GM19463 (cell line): ENCODE data around the gene HLF.

Source experiments
- ATAC-seq: cut with Tn5 transposase; IDR thresholded peaks from one replicate; pipeline ENCODE4 v1.9.1; 2021; ENCODE audit warnings: mild to moderate bottlenecking, moderate library complexity; ENCODE audit not compliant: unreplicated experiment

The HLF gene

DNA sequence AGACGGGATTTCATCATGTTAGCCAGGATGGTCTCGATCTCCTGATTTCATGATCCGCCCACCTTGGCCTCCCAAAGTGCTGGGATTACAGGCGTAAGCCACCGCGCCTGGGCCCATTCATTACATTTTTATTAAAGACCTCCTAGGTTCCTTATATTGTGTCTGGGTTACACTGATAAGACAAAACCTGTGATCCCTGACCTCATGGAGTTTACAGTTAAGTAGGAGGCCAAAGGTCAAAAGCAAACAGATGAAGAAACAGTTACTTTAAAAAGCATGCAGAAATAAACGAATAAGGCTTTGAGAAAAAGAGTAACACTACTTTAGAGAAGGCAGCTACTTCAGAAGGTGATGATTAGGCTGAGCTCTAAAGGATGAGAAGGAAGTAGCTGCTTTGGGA lies 14.9 kb upstream of the HLF start:
- no peak for ATAC-seq

DNA sequence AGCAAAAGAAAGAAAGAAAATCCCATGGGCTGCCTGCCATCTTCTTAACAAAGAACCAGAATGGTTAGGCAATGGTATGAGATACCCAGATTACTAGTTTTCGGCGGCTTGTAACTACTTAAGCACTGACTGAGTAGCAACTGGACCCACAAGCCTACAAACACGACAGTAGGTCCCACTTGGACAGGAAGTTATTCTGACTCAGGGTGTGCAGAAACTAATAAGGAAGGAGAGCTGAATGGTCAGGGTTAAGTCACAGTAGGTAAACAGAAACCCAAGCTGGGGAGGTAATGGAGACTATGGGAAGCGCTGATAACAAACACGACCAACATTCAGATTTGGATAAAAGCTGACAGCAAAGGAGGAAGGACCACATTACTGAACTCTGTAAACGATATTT lies 10.4 kb upstream of the HLF start:
- no peak for ATAC-seq

DNA sequence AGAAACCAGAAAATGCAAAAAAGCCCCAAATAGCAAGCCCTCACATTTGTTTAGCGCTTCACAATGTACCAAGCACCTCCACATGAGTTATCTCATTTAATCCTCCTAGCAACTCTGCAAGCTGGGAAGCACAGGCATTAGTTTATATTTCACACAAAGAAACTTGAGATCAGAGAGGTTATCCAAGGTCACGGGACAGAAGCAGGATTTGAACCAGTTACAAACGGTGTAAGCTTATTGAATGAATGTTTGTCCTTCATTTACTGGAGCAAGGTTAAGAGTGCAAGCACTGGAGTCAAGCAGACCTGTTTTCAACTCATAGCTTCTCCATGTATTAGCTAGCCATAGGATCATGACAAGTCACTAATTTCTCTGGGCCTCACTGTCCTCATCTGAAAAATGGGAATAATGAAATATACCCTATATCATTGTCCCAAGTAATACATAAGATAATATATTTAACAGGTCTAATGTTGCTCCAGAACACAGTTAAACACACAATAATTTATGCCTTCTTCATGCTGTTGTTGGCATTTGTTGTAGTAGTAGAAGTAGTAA lies 6.1 kb upstream of the HLF start:
- ATAC-seq, result no peak

DNA sequence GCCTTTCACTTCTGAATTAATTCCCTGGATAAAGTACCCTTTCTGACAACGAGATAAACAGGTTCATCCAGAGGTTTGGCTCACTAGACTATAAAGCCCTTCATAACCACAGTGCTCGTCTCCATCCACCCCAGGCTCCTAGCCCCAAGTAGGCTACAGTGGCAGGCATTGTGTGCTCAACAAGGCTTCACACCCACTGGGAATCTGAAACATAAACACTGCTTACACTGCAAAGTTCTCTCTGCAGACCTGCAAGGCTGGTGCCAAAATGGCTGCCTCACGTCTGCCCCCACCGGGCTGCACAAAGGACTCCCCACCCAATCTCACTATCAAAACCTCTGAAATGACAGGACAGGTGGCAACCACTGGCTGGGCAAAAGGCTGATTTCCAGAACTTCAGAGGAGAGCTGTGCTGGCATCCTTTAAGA lies 5.1 kb upstream of the HLF start:
- ATAC-seq, result no peak

DNA sequence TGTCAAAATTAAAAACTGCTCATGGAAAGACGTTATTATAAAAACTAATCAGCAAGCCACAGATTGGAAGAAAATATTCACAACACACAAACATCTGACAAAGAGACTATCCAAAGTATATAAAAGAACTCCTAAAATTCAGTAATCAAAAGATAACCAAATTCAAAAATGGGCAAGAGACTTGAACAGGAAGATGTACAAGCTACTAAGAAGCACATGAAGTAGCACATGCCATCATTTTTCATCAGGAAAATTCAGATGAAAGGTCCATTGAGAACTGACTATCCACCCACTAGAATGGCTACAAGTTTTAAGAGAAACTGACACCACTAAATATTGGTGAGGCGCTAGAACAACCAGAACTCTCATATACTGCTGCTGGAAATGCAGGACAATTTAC lies 3.4 kb upstream of the HLF start:
- no peak for ATAC-seq

DNA sequence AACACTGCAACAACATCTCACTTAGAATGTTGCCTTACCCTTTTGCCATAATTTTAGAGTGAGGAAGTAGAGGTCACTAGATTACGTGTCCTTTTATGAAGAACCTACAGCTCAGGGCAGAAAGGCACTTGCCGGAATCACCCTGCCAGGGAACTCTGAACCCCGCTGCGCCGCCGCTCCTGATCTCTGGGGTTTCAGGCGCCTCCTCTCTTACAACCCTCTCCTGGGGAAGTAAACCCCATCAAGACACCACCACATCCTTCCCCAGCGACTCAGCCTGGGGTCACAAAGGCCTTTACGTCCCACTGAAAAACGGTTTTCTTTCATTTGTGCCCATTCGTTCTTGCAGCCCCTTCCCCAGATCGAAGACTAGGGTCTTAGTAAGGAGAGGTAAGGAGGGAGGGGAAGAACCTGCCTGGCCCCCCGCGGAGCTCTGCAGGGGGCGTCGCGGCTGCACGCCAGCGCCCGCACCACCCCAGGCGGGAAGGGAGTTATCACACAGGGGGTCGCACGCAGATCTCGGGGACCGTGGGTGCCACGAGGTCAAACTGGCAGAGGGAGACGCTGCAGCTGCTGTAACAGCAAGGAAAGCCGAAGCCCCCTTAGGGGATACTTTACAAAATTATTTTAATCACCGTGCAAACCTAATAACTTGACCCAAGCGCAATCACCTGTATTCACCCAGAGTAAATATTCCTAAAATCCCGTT lies 1.0 kb upstream of the HLF start:
- ATAC-seq, result no peak

DNA sequence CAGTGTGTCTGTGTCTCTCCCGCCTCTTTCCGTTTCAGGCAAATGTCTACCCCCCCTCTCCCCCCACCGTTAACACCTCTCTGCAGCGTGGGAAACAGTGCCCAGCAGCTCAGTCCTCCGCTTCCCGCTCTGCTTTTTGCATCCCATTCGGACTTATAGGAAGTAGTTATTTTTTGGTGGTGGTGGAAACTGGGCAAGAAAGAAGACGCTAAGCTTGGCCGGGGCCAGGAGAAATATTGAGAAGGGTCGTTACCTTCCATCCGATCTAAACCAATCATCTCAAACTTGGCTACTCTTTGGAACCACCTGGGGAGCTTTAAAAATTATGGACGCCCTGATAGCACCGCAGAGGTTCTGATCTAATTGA lies 499 bp upstream of the HLF start:
- no peak for ATAC-seq

DNA sequence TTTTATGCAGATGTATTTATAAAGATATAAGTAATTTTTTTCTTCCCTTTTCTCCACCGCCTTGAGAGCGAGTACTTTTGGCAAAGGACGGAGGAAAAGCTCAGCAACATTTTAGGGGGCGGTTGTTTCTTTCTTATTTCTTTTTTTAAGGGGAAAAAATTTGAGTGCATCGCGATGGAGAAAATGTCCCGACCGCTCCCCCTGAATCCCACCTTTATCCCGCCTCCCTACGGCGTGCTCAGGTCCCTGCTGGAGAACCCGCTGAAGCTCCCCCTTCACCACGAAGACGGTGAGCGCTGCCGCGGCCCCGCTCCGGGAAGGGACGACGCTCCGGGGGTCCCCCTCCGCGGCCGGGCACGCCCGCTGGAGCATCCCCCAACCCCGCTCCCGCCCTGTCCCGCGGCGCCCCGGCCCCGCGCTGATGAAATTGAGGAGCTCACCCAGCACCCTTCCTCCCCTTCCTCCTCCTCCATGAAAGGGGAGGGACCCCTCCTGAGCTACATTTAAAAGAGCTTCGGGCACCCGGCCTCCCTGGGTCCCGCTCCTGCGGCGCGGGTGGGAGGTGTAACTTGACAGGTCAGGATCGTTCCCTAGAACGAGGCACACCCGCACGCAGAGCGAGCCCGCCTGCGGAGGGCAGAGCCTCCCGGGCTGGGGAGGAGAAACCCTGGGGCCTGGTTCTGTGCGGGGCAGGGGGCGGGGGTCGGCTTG lies 706 bp downstream of the HLF start:
- no peak for ATAC-seq

DNA sequence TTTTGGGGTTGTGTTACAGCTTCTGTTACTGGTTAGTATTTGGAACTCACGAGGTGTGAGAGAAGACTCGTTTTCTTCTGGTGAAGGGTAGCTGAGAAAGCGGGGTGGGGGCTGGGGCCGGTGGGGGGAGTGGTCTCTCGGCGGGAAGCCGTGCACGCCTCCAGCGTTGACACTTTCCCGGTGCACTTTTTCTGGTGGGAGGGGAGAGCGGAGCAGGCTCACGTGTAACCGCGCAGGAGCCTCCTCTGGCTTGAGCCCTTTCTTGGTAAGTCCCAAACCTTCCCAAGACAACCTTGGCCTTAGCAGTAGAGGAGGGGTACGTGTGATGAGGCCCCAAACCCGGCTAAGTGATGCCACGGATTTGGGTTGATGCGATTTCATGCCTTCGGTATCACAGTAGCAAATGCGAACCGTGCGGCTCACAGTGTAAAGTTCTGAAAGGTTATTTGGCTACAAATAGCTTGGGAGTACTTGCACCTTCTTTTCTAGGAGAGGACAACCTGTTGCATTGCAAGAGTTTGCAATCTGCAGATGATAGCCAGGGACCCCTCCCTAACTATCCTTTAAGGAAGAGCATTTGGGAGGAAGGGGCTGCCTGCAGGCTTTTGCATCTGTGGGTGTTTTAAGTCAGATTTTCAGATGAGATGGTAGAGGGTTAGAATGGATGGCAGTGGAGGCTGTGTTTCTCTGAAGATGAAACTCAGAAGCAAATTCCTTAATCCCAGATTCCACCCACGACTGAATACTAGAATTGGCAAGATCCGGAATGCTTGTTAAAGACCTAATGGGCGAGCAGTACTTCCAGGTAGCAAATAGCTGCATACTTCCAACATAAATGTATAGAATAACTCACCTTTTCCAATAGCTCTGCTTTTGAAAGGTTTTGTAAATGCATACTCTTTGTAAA lies 1.5 kb downstream of the HLF start:
- ATAC-seq, result no peak

DNA sequence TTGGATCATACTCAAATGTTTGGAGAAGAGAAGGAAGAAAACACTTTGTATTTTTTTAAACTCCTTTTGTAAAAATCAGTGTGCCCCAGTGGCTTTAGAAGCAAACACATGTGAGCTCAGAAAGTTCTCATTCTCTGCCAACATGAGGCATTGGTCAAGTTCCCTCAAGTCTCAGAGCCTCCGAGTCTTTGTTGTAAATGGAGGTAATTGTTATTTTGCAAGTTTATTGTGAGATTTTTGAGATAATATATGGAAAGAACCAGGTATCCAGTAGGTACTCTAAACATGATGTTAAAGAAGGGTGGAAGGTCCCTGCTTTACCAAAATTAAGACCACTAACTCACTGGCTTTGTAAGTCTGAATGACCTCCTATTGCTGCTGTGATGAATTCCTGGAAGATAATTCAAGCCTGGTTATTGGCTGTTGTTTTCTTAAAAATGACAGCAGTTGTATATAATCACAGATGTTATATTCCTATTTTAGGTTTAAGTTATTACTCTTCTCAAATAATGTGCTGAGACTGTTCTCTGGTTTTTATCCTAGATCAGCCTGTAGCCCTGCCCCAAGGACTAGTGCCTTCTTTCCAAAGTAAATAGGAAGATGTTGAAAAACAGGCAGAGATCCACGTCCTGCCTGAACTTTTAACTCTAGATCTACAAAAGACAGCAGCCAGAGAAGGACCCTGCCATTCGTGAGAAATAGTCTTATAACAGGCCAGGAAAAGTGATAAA lies 2.4 kb downstream of the HLF start:
- ATAC-seq, result no peak

DNA sequence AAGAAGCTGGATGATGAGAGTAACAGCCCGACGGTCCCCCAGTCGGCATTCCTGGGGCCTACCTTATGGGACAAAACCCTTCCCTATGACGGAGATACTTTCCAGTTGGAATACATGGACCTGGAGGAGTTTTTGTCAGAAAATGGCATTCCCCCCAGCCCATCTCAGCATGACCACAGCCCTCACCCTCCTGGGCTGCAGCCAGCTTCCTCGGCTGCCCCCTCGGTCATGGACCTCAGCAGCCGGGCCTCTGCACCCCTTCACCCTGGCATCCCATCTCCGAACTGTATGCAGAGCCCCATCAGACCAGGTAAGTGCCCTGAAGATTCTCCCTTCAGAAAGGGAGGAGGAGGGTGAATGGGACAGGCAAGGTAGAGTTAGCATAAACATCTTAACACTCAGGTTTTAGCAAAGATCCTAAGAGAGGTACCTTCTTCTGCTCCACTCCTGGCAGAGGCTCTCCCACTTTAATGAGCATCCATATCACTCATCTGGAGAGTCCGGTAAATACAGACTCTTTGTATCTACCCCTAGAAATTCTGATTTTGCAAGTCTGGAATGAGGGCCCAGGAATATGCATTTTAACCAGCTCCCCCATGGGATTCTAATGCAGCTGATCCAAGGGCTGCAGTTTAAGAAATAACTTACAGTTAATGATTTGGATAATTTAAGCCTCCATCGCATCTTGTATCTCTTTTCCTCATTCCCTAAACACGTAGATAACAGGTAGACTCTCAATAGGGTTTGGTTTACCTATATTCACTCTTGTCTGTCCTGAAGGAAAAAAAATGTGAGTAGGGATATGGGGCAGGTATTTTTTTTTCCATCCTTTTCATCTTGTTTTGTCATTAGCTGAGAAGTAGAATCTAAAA lies 3.3 kb downstream of the HLF start:
- no peak for ATAC-seq

DNA sequence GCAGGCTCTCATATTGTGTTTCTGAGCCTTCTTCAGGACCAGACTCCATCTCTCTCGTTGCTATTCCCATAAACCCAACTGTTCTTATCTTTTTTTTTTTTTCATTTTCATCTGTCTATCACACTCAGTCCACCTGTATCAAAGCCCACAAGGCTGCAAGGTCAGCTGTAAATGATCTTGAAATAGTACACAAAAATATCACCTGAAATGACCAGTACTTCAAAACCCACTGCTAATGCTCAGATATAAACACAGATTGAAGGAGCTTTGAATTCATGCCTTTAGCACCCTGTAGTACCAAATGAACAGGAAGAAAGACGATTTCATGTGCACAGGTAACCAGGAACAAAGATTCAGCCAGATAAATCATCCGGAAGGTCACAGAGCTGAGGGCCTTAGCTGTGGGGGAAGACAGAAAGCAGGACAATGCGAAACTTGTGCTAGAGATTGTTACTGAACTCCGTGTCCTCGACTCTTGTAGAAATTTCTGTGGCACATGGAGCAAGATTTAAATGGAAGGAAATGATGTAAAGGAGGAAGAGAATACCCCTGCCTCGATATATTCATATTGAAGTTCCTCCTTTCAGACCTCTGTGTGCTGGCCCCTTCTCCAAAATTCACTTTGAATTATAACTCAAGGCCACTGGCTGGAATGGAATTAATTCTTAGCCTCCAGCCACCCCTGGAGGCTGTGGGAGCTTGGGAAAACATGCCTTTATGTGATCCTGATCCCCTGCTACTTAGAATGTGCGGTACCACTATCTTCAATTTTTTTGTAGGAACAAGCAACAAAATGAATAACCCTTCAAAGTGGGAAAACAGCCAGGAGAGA lies 4.1 kb downstream of the HLF start:
- ATAC-seq, result no peak

DNA sequence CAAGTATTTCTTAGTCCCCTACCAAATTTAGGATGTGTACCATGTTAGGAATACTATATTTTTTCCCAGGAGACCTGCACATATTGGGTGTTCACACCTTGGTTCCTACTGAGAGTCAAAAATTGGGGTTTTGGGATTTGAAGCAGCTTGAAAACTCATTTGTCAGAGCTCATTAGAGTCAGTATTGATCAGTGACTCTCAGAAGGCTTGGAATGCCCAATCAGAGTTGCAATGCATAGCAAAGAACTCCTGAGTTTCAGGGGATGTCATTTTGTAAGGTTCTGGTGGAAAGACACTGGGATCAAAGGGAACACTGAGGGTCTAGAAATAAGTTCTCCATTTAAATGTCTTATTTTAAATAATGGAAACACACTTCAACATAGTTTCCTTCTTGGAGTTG lies 5.1 kb downstream of the HLF start:
- no peak for ATAC-seq

DNA sequence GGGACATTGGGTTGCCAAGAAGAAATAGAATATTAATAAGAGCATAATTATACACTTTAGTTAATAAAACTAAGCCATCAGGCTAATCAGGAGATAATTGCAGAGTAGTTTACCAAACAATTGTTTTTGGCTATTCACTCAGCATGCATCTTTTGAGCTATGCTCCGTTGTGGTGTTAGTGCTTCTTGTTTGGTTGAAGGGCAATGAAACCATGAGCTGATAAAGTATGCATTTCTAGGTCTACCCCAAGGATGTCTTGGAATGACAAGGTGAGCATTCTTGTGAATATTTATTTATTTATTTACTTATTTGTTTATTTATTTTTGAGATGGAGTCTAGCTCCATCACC lies 6.4 kb downstream of the HLF start:
- ATAC-seq, result no peak

DNA sequence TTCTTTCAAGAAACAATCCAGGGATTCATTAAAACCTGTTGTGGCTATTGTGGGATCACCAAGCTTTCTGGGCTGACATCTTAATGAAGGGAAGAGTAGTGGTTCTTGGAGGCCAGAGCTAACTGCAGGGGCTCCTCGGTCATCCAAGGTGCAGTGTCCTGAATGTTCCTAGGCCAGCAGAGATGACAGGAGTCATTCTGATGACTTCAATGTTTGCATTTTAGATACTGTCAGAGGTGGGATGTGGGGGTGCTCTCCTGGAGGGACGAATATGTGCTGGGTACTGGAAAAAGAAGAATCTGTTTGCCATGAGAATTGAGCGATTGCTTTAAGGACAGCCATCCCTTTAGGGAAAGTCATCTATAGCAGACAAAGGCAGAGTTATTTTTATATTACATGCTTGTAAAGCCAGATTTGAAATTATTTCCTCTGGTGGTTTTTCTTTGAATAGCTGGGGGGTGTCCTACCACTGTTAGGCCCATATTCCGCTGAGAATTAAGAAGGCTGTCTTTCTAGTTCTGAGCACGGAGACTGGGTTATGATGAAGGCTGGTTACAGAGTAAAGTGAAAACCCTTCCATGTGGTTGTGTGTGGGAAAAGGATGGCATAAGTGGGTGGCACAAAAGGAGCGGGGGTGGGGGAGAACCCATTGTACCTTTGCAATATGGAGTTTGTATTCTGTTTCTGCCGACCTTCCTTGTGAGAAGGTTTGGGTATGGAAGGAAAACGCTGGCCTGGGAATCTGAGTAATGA lies 7.4 kb downstream of the HLF start:
- ATAC-seq, result no peak

DNA sequence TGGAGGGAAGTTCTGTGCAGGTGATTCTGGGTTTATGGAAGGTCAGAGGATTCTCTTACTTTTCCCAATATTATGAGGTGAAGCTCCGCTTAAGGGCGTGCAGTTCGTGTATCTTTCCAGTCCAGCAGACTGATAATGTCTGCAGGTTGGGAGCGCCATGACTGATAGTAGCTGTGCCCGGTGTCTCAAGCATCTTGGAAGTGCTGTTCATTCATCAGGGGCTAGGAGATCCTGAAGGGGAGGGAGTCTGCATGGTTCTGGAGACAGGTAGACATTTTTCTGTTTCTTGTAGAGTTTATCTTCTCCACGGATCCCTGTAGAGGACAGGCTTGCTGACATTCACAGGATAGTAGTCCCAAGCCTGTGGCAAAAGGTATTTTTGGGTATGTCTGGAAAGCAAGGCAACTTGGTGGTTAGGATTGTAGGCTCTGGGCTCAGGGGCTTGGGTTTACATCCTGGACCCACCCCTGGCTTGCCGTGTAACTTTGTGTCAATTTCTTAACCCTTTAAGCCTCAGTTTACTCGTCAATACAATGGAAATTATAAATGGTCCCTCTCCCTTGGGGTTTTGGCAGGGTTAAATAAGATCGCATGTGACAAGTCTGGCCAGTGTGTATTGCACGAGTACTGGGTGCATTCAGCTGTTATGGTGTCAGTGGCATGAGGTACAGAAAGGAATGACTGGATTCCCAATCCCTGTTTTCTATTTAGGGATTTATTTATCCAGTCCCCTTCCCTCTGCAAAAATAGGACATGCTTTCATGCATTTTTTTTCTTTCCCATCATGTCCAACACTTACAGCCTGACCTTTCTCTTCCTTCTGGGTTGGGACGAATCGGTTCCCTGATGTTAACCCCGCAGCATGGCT lies 8.2 kb downstream of the HLF start:
- no peak for ATAC-seq

DNA sequence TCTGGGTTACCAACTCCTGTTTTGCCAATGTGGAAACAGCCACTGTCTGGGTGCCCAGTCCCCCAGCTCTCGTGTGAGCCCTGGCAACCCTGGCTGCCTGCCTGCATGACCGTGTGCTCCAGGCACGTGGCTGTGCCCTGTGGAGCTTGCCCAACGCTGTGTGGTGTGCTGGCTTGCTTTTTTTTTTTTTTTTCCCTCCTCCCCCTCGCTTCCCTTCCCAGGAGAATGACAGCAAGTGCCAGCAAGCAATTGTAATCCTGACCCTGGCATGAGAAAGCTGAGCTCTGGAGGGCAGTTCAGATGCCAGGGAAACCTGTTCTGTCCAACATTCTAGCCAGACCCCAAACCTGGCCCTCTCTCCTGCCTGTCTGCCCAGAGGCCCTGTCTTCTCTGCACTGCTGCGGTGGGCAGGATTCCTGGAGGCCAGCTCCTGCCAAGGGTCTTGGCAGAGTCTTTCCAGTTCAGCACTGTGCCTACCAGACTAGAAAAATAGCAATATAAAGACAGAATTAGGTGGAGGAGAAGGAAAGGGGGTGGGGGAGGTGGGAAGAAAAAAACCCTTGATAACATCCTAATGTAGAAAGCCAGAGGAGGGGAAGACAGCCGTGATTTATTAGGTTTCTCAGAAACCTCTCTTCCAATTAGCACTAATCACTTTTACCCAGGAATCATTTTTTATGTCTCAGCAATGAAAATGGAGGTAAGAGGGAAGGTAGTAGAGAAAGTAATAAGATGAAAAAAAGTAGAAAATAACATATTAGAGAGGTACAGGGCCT lies 9.0 kb downstream of the HLF start:
- ATAC-seq, result no peak
